WI38 (cell line): ENCODE results near the gene GALR3.
A peak's percentile ranks its signal among the peaks of the same experiment; 100 is the strongest.

Source experiments
- H3K4me3 ChIP-seq: 2 replicates; pipeline ENCODE4 v1.5.1; 2011; ENCODE audit warnings: low read depth, mild to moderate bottlenecking, control low read depth, low read length
- TF ChIP-seq, protein P1 (sequence below): IDR thresholded peaks from 2 replicates; pipeline ENCODE4 v1.5.1; 2012; ENCODE audit warnings: low read depth, mild to moderate bottlenecking, control low read depth, low read length

The GALR3 gene

DNA sequence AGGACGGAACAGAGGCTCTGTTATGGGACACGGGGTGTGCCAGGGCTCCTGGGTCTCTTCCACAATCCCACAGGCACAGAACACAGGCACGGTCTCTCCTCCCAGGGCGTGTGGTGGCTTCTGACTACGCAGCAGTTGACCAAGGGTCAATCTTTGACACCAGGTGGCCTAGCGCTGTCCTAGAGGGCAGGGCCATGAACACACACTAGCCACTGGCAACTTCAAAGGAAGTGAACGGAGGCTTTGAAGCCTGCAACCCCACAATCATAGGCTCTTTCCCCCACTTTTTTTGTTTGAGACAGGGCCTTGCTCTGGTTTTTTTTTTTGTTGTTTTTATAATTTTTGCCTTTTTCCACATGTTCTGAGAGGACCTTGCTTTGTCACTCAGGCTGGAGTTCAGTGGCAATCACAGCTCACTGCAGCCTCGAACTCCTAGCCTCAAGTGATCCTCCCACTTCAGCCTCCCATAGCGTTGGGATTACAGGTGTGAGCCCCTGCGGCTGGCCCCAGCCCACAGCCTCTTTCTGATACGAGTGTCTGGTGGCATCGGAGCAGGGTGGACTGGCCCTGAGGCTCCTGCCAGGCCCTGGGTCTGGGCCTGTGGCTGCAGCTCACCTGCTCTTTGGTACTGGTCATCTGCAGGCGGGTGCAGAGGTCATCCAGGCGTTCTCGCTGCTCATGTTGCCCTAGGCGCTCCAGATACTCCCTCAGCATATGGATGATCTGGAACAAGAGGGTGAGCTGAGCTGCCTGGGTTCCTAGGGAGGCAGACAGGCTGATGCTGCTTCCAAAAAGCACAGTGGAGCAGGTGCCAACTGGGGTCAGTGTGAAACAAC, 9.1 kb downstream of the GALR3 start:
- TF ChIP-seq, protein P1, sequence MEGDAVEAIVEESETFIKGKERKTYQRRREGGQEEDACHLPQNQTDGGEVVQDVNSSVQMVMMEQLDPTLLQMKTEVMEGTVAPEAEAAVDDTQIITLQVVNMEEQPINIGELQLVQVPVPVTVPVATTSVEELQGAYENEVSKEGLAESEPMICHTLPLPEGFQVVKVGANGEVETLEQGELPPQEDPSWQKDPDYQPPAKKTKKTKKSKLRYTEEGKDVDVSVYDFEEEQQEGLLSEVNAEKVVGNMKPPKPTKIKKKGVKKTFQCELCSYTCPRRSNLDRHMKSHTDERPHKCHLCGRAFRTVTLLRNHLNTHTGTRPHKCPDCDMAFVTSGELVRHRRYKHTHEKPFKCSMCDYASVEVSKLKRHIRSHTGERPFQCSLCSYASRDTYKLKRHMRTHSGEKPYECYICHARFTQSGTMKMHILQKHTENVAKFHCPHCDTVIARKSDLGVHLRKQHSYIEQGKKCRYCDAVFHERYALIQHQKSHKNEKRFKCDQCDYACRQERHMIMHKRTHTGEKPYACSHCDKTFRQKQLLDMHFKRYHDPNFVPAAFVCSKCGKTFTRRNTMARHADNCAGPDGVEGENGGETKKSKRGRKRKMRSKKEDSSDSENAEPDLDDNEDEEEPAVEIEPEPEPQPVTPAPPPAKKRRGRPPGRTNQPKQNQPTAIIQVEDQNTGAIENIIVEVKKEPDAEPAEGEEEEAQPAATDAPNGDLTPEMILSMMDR: no peak
- H3K4me3 ChIP-seq: no peak overlapping the region

DNA sequence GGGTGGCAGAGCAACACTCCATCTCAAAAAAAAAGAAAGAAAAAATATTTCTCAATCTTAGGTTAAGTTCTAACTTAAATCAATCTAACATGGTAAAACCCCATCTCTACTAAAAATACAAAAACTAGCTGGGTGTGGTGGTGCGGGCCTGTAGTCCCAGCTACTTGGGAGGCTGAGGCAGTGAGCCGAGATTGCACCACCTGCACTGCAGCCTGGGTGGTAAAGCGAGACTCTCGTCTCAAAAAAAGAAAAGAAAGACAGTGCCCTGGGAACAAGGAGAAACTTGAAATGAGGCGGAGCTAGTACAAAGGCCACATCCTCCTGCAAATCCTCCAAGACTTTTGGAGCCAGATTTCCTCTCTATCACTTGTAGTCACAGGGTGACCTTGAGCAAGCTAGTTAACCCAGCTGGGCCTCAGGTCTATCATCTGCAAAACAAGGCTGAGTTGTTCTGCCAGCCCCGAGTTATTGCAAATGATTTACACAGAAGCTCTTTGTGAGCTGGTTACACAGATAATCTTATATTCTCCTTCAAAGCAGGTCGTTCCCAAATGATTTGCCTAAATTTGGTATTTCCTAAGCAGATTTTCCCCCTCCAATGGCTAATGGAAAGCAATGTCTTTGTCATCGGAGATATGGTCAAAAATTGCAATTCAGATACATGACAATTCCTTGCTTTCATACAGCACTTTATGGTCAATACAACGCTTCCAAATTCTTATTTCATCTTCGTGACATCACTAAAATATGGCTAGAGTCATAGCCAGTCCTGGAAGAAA, 19.0 kb downstream of the GALR3 start:
- no peak overlapping the region for H3K4me3 ChIP-seq
- TF ChIP-seq, protein P1: no peak

DNA sequence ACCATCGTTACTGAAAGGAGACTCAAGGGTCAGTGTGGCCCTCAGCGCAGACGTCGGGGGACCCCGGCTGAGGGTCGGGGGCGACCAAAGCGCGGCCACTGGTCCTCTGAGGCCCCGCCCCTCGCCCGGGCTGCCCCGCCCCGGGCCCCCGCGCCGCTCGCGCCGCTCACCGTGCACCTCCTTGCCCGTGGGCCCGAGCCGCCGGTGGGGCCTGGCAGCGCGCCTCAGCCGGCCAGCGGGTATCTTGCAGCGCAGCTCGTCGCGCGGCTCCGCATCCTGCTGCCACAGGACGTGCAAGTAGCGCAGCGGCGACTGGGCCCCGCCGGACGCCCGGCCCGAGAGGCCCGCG, 20.5 kb downstream of the GALR3 start:
- TF ChIP-seq, protein P1: no peak

DNA sequence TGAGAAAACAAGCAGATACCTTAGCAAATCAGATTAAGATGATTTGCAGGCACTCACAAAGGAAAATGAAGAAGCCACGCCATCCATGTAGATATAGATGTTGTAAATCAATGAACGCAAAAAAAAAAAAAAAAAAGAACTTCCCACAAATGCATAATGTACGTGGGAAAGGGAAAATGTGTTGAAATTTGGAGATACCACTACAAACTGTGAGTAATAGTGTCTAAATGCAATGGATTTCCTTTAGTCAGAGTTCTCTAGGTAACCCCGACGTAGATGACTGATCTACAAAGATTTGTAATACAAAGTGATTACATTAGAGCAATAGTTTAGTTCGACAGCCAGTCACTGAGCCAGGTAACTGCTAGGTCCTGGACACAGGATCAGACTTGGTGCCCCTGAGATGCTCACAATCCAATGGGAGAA, 21.7 kb downstream of the GALR3 start:
- TF ChIP-seq, protein P1: no peak
- peak overlapping the region; percentile 73 for H3K4me3 ChIP-seq

More for the DNA sequence above, 20.5 kb downstream of the GALR3 start:
- peak overlapping the region; percentile 73 for H3K4me3 ChIP-seq

DNA sequence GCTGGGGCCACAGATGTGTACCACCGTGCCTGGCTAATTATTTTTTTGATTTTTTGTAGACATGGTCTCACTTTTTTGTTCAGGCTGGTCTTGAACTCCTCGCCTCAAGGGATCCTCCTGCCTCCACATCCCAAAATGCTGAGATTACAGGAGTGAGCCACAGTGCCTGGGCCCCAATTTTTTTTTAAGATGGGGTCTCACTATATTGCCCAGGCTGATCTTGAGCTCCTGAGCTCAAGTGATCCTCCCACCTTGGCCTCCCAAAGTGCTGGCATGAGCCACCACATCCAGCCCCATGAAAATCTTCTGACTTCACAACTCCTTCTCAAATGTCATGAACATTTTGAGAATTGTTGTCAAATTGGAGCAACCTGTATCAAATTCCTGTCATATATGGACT, 23.3 kb downstream of the GALR3 start:
- H3K4me3 ChIP-seq: no peak overlapping the region
- TF ChIP-seq, protein P1: no peak

DNA sequence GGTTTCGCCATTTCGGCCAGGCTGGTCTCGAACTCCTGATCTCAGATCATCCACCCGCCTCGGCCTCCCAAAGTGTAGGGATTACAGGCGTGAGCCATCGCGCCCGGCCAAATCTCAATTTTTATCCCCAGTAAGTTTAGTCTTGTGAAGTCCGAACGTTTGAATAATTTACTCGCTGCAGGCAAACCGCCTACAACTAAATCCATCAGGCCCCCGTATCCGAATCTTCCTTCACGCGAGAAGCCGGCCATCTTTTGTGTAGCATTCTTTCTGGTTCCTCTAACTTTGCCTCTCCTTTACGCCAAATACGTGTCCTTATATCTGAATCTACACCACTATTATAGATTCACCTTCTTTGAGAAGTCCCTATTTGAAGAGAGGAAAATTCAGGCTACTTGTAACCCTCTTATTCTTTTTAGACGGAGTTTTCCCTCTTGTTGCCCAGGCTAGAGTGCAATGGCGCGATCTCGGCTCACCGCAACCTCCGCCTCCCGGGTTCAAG, 25.5 kb downstream of the GALR3 start:
- H3K4me3 ChIP-seq: peak overlapping the region; percentile 80
- TF ChIP-seq, protein P1: no peak
